Lower leg skin (tissue), 3 donors: ENCODE measurements around the gene CUL9.

Experiments
- POLR2A ChIP-seq, 2 donors: fragments of 450-650 bp; IDR thresholded peaks; one replicate each; pipeline ENCODE4 v1.6.1; 2016 to 2017; ENCODE audit warnings: antibody characterized with exemption in 2 of 2, mild to moderate bottlenecking in 1 of 2, moderate library complexity in 1 of 2
- TF ChIP-seq, protein P1 (sequence below), 3 donors: fragments of 450-650 bp; IDR thresholded peaks; one replicate each; pipeline ENCODE4 v1.5.1; 2016; ENCODE audit warnings: antibody characterized with exemption in 3 of 3, mild to moderate bottlenecking in 3 of 3, moderate library complexity in 2 of 3

- TF ChIP-seq, protein P1, sequence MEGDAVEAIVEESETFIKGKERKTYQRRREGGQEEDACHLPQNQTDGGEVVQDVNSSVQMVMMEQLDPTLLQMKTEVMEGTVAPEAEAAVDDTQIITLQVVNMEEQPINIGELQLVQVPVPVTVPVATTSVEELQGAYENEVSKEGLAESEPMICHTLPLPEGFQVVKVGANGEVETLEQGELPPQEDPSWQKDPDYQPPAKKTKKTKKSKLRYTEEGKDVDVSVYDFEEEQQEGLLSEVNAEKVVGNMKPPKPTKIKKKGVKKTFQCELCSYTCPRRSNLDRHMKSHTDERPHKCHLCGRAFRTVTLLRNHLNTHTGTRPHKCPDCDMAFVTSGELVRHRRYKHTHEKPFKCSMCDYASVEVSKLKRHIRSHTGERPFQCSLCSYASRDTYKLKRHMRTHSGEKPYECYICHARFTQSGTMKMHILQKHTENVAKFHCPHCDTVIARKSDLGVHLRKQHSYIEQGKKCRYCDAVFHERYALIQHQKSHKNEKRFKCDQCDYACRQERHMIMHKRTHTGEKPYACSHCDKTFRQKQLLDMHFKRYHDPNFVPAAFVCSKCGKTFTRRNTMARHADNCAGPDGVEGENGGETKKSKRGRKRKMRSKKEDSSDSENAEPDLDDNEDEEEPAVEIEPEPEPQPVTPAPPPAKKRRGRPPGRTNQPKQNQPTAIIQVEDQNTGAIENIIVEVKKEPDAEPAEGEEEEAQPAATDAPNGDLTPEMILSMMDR (IDR thresholded peaks at IDR 0.05), result no peak
- no peak for TF ChIP-seq POLR2A (IDR thresholded peaks at IDR 0.05)
These were observed 48.0 kb downstream of the CUL9 start for GRCh38 chr6:43229803-43230620.
